Measurements from ENCODE around the gene VPS35. TPM values are rescaled to one million over a fixed set of nuclear protein-coding genes. Genes with fewer than 3 reads are reported as not detected.

The VPS35 gene
- total RNA-seq, 4 donors from 2014 or later, result 48.1 to 96.2 (median 56.1) TPM

DNA sequence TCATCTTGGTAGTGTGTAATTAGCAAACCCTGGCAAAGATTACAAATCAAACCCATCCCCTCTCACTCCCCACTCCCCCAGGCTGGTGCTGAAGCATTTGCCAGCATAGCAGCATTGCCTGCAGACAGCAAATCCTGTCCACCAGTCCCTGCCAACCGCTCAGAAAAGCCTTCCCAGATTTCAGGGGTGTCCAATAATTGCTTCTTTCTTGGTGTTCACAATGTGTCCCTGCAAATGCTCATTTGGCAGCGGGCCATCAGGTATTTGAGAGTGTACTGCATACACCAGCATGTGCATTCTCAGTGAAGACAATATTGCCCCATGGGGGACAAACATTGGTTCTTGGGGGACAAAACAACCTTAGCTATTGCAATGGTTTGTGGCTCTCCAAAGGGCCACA lies 28.7 kb upstream of the VPS35 start:
- no peak for DNase-seq
- H3K4me1 ChIP-seq, result no peaks in the 10 kb centered on the region
- H3K36me3 ChIP-seq, result no peaks in the 10 kb centered on the region
- TF ChIP-seq CTCF (IDR thresholded peaks at IDR 0.05) (no peak), POLR2A (IDR thresholded peaks at IDR 0.05) (no peak)
- no peaks in the 10 kb centered on the region for H3K27me3 ChIP-seq
- H3K27ac ChIP-seq, result no peak overlapping the region
- no peaks in the 10 kb centered on the region for H3K9me3 ChIP-seq
- H3K4me3 ChIP-seq, result no peak overlapping the region

- no peak for TF ChIP-seq POLR2A (IDR thresholded peaks at IDR 0.05)
- TF ChIP-seq CTCF (IDR thresholded peaks at IDR 0.05), result no peak
- Histone ChIP-seq H3K36me3 (no peaks in the 10 kb centered on the region), H3K27ac (no peak overlapping the region), H3K27me3 (no peaks in the 10 kb centered on the region), H3K4me1 (no peaks in the 10 kb centered on the region), H3K9me3 (no peaks in the 10 kb centered on the region), H3K4me3 (no peak overlapping the region)
- no peak for DNase-seq
These were observed 26.9 kb upstream of the VPS35 start for GRCh38 chr16:46715769-46716305.

- DNase-seq, result no peak
- Histone ChIP-seq H3K9me3 (no peaks in the 10 kb centered on the region), H3K4me3 (no peak overlapping the region), H3K27me3 (no peaks in the 10 kb centered on the region), H3K36me3 (no peaks in the 10 kb centered on the region), H3K4me1 (no peaks in the 10 kb centered on the region), H3K27ac (no peak overlapping the region)
- no peak for TF ChIP-seq CTCF (IDR thresholded peaks at IDR 0.05)
These were observed 26.0 kb upstream of the VPS35 start for GRCh38 chr16:46714797-46715591.

GRCh38 chr16:46713634-46714033 lies 24.7 kb upstream of the VPS35 start:
- Histone ChIP-seq H3K27me3 (no peaks in the 10 kb centered on the region), H3K4me3 (no peak overlapping the region), H3K27ac (no peak overlapping the region), H3K9me3 (no peaks in the 10 kb centered on the region), H3K36me3 (no peaks in the 10 kb centered on the region), H3K4me1 (no peaks in the 10 kb centered on the region)
- no peak for DNase-seq
- TF ChIP-seq CTCF (IDR thresholded peaks at IDR 0.05) (no peak), POLR2A (IDR thresholded peaks at IDR 0.05) (no peak)

GRCh38 chr16:46712911-46713310 lies 23.9 kb upstream of the VPS35 start:
- no peaks in the 10 kb centered on the region for H3K27me3 ChIP-seq
- no peak overlapping the region for H3K27ac ChIP-seq
- no peak for DNase-seq

More at GRCh38 chr16:46712911-46713310, 23.9 kb upstream of the VPS35 start:
- TF ChIP-seq POLR2A (IDR thresholded peaks at IDR 0.05) (no peak), CTCF (IDR thresholded peaks at IDR 0.05) (no peak)
- no peaks in the 10 kb centered on the region for H3K4me1 ChIP-seq
- H3K4me3 ChIP-seq, result no peak overlapping the region
- no peaks in the 10 kb centered on the region for H3K9me3 ChIP-seq
- H3K36me3 ChIP-seq, result no peaks in the 10 kb centered on the region
